HG02938 (cell line): ENCODE results near the gene TEX264.

Source experiments
- ATAC-seq: cut with Tn5 transposase; IDR thresholded peaks from one replicate; pipeline ENCODE4 v1.9.1; 2021; ENCODE audit warnings: mild to moderate bottlenecking, moderate library complexity; ENCODE audit not compliant: unreplicated experiment

The TEX264 gene

GRCh38 chr3:51673802-51674654 lies 3.0 kb downstream of the TEX264 start:
- ATAC-seq = no peak

- ATAC-seq = no peak
Measured at GRCh38 chr3:51675201-51675611, 4.2 kb downstream of the TEX264 start.

- ATAC-seq = no peak
Measured at GRCh38 chr3:51676102-51676640, 5.1 kb downstream of the TEX264 start.

DNA sequence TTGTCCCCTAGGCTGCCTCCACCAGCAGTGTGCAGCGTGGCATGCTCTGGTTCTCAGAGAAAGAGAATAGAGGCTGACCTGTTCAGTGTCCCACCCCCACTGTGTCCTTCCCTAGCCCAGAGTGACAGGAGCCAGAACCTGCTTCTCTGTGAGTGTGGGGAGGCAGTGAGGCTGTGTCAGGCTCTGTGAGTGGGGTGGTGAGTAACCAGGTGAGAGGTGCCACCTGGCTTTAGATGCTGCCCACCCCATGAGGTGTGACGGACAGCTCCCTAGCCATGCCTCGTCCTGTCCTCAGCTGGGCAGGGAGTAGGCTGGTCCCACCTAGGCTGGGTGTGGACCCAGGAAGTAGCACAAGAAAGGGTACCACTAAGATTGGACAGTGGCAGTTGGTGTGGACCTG lies 6.3 kb downstream of the TEX264 start:
- no peak for ATAC-seq

GRCh38 chr3:51678186-51678585 lies 7.1 kb downstream of the TEX264 start:
- no peak for ATAC-seq

GRCh38 chr3:51678641-51679040 lies 7.6 kb downstream of the TEX264 start:
- ATAC-seq = no peak

- no peak for ATAC-seq
Measured at GRCh38 chr3:51679318-51679717, 8.3 kb downstream of the TEX264 start.

GRCh38 chr3:51679777-51680176 lies 8.7 kb downstream of the TEX264 start:
- ATAC-seq = no peak

- no peak for ATAC-seq
Measured at GRCh38 chr3:51680196-51680595, 9.1 kb downstream of the TEX264 start.

GRCh38 chr3:51680663-51681230 lies 9.7 kb downstream of the TEX264 start:
- ATAC-seq = no peak

DNA sequence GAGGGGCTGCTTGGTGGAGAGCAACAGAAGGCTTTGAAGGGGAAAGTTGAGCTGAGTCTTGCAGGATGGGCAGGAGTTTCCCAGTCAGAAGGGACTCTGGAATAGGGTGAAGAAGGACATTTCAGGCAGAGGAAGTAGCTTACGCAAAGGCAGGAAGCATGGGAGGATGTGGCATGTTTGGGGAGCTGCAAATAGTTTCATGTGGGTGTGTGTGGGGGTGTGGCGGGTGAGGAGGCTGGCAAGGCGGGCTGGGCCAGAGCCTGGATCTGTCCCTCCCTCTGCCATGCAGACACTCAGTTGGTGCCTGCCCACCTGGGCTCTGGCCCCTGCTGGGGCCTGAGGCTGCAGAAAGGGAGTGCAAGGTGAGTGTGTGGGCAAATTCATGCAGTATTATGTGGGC lies 10.4 kb downstream of the TEX264 start:
- ATAC-seq = peak; percentile 2

DNA sequence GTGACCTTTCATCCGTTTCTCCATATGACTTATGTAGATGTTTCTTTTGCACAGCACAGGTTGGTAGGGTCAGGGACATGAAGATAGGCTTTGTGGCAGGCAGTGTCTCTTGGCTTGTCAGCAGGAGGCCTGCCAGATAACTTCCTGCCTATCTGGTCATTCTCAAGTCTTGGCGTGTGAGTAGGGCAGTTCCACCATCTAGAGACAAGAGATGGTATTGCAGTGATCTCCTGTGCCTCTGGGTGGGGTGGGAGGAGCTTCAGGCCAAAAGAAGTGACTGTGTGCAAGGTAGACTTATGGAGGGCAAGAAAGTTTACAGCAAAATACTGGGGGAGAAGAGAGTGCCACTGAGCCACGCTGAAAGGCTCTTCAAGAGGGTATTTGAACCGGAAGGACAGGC lies 11.0 kb downstream of the TEX264 start:
- ATAC-seq = peak; percentile 85

- ATAC-seq = no peak
Measured at GRCh38 chr3:51682526-51682925, 11.5 kb downstream of the TEX264 start.

GRCh38 chr3:51683566-51683965 lies 12.5 kb downstream of the TEX264 start:
- ATAC-seq = no peak

GRCh38 chr3:51684971-51685751 lies 14.1 kb downstream of the TEX264 start:
- ATAC-seq = no peak

GRCh38 chr3:51686056-51686455 lies 15.0 kb downstream of the TEX264 start:
- ATAC-seq = no peak

DNA sequence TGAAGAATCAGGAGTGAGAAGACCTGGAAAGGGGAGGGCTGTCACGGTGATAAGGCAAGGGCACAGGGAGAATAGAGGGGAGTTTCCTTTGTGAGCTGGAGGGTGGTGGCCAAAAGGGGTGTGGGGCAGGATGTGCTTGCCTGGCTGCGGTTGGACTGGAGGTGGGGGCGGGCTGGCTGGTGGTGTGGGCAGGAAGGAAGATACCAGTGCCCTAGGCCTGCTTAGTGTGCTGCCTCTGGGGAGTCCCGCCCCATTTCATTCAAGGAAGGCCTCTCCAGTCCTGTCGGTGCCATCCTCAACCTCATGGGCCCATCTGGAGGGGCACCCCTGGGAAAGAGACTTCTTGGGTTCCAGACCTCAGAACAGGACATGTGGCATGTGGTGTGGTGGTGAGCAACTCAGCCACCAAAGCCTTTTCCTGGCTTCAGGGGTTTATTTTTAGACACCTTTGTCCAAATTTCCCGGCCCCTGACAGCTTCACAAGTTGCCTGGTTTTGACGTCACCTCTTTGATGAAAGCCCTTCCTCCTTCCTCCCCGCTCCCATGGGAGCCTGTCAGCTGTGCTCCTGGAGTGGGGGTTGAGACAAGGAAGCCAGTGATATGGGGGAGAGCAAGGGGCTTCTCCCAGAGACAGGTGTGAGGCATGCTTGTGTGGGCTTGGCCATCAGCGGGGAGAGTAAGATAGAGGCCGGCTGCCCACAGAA lies 15.6 kb downstream of the TEX264 start:
- ATAC-seq = no peak

GRCh38 chr3:51687431-51688205 lies 16.6 kb downstream of the TEX264 start:
- ATAC-seq = no peak

GRCh38 chr3:51688206-51688600 lies 17.2 kb downstream of the TEX264 start:
- no peak for ATAC-seq

DNA sequence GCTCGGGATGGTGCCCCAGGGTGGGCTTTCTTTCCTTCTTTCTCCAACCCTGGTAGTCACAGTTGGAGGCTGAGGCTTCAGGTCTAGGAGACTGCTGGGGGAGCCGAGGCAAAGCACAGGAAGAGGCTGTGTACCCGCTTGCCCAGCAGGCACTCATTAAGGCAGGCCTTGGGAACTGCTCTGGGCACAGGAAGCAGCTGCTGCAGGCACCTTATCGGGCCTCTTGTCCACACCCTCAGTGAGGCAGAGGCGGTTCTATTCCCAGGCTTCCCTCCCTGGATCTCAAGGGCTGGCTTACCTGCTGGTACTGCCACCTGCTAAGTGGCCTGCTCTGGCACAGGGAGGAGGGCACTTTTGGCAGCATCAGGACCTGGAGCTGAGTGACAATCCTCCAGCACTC lies 20.0 kb downstream of the TEX264 start:
- no peak for ATAC-seq
